ELR (cell line): Measurements from ENCODE around the gene STT3A.
A peak's percentile ranks its signal among the peaks of the same experiment; 100 is the strongest.

Source experiments
- DNase-seq: peaks from one replicate; pipeline ENCODE4 v3.0.0-alpha.2; 2015; ENCODE audit warnings: low read depth

The STT3A gene

DNA sequence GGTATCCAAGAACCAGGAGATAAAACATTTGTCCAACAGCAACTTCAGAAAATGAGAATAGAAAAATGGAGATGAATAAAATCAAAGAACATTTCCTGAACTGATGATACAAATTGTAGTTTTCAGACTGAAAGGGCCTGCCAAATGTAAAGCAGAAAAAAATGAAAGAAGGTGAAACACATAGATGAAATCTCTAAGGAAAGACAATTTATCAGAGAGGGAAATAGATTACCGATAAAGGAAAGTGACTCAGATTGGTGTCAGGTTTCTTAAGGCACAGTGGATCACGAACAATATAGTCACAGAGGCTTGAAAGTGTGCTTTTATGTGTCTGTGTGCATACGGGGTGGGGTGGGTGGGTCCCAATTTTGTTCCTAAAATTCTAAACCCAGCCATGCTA is 4.1 kb upstream of the STT3A start:
- DNase-seq = peak; percentile 56

DNA sequence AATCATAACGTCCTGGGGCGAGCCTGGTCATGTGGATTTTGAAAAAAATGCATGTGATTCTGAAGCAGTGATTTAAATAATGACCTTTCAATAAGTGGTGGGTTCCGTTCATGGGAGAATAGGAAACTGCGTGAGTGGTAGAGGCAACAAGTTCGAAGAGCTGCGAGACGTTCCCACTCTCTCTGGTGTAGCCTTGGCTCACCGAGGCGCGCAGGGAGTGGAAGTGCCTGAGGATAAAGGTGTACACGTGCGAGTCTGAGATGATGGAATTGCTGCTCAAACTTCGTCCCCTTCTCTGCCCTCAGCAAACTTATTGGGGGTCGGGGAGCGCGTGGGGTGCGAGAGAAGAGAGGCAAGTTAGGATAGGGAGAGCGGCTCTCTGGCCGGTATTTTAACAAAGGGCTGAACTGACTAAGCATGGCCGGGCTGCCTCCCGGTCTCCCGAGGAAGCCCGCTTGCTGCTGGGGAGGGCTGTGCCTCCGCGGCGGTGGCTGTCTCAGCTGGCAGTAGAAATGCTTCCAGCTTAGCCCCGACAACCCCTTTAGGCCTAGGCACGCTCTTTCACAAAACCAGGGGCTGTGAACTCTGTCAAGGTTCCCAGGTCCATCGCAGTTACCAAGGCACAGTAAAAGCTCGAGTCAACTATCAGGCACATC is 875 bp upstream of the STT3A start:
- peak; percentile 54 for DNase-seq

DNA sequence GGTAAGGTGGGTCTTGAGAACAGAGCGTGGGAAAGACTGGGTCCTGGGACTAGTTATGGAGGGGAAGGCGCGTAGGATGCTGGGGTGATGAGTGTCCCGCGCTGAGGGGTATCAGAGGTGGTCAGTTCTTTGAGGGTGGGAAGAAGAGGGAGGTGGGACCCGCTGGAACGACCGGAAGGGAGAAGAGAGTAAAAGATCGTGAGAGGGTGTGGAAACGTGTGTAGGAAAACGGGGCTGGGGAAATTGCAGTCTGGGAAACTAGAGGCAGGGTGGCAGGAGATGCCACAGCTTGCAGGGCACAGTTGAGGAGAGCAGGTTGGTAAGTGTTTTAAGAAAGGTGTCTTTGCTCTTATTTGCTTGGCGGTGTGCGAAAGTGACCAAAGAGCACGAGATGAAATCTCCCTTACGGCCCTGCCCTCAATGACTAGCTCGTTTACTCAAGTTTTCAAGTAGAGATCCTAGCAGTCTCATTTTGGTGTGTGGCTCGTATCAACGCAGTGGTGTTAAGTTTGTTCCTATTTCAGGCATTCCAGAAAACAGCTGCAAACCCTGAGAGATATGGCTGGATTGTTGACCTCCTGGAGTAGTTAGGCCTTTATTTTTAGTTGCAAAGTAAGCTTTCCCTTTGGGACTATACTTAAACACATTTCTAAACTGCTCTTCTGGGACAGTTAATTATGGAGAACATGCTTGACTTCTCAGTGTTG is 615 bp downstream of the STT3A start:
- DNase-seq = peak; percentile 74

DNA sequence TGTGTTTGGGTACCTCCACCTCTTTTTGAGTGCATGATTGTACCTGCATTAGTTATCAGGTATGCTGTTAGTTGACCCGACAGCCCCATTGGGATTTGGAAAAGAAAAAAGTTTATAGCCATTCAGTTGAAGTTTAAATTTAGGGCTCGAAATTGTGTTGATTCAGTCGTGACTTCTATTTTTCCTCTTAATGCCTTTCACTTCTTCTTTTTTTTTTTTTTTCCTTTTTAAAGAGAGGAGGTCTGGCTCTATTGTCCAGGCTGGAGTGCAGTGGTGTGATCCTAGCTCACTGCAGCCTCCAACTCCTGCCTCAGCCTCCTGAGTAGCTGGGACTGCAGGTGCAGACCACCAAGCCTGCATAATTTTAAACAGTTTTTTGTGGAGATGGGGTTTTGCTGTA is 2.3 kb downstream of the STT3A start:
- no peak for DNase-seq

DNA sequence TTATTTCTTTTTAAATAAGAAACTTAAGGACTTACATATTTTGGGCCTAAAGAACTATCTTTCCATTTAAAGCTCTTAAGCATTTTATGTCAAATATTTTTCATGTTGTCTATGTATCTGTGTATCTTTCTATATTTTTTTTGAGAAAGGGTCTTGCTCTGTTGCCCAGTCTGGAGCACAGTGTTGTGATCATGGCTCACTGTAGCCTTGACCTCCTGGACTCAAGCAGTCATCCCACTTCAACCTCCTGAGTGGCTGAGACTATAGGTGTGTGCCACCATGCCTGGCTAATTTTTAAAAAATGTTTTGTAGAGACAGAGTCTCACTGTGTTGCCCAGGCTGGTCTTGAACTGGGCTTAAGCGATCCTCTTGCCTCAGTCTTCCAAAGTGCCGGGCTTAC is 8.0 kb downstream of the STT3A start:
- DNase-seq = no peak

DNA sequence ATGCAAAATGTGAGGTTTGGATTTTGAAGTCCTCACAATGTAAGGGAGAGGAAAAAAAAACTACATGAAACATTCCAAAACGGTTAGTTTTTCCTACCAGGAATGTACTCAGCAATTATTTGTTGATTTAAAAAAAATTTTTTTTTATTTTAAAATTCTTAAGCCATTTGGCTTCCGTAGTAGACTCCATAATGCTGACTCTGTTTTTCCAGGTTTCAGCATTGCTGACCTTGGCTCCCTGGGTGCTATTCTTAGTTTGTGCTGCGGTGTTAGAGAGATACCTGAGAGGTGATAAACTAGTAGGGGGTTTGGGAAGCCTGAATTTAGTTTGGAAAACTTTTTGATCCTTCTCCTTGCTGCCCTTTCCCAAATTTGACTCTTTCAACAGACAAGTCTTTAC is 10.6 kb downstream of the STT3A start:
- DNase-seq = no peak

DNA sequence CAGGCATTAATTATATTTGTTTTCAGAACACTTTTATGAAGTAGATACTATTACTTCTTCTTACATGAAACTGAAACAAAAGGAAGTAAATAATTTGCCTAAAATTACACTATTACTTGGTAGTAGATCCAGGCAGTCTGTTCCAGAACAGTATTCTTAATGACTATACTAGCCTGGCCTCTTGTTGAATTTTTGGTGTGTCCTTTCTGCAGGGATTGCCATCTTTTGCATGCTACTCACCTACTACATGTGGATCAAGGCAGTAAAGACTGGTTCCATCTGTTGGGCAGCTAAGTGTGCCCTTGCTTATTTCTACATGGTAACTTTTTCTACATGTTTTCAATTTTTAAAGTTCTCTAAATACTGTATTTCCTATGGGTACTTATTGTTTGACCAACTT is 12.8 kb downstream of the STT3A start:
- DNase-seq = no peak

DNA sequence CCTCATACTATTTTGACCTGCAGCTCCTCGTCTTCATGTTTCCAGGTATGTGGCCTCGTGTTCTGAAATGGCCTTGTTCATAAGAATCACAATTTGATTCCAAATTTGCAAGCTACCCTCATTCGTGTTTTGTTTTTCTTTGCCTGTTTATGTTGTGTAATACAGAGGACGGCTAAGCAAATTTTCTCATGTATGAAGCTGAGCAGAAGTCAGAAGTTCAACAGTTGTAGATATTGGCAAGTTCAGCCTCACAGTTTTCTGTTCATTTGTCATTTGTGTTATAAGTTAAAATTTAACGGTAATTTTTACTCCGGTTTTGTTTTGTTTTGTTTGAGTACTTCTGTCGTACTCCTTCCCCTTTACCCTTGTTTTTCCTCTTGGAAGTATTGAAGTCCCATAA is 16.9 kb downstream of the STT3A start:
- DNase-seq = no peak

DNA sequence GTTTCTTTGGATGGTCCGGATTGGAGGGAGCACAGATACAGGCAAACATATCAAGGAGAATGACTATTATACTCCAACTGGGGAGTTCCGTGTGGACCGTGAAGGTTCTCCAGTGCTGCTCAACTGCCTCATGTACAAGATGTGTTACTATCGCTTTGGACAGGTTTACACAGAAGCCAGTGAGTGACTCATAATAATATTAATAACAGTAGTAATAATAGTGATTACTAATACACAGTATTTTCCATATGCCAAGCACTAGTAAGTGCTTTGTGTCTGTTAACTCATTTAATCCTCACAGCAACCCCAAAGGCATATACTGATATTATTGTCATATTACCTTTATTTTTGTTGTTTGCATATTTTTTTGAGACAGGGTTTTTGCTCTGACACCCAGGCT is 25.7 kb downstream of the STT3A start:
- DNase-seq = no peak

DNA sequence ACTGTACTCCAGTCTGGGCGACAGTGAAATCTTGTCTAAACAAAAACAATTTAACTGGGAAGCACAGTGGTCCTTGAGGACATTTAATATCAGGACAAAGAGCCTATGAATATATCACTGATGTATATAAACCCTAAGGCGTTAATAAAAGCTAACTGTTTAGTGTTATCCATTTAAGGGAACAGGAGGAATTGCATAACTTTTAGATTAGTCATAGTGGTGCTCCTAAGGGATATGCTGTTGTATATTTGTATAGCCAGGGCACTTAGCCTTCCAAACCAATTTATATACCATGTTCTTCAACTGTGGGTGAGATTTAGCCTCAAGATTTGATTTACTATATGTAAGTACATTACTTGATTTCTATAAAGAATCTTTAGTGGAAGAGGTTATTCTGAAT is 29.3 kb downstream of the STT3A start:
- DNase-seq = peak; percentile 86

DNA sequence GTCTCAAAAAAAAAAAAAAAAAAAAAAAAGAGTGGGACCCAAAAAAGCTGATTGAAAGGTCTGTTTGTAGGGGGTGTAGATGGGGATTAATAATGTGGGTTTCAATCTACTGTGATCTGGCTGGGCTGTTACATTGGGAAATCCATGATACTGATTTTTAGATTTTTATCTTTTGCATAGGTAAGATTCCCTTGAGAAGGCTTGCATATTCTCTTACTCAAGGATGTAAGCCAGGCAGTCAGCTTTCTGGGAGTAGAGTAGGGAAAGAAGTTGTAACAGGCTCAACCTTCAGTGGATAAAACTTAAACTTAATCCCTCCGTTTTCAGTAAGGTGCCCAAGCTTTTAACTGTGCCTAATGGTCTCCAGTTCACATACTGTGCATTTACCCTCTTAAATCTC is 30.4 kb downstream of the STT3A start:
- DNase-seq = no peak

DNA sequence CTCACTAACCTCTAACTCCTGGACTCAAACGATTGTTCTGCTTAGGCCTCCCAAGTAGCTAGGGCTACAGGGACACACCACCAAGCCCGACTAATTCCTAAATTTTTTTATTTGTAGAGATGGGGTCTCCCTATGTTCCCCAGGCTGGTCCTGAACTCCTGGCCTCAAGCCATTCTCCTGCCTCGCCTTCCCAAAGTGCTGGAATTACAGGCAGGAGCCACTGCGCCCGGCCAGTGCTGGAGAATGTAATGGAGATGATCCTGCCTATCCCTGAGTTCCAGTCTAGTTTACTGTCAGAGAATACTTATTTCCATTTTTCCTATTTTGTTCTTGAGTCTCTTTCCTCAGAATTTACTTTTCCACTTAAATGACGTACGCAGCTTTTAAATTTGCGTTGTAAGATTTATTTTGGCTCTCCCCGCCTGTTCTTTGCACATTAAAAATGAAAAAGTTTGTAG is 32.1 kb downstream of the STT3A start, which contains the start of gene CHEK1:
CHEK1 (plus strand) TSS at position 408 of the 458 bp plus-strand sequence. CDS start 1,606 bp downstream, outside the sequence.
- no peak for DNase-seq

DNA sequence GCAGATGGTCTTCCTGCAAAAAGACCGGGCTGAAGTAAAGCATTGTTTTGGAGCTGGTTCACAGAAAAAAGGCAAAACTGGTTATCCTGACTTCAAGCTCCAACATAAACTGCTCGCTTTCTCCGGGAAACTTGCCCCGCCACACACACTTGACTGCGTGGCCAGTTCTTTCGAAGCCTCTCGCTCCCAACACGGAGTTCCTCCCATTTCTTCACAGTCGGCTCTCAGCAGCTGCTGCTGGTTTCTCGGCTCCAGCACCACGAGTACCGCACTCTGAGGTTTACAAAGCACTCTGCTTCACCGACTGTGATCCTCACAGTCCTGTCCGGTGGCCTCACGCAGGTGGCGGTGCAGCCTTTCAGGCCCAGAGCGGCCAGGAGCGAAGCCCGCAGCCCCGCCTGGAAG is 32.6 kb downstream of the STT3A start:
- no peak for DNase-seq

DNA sequence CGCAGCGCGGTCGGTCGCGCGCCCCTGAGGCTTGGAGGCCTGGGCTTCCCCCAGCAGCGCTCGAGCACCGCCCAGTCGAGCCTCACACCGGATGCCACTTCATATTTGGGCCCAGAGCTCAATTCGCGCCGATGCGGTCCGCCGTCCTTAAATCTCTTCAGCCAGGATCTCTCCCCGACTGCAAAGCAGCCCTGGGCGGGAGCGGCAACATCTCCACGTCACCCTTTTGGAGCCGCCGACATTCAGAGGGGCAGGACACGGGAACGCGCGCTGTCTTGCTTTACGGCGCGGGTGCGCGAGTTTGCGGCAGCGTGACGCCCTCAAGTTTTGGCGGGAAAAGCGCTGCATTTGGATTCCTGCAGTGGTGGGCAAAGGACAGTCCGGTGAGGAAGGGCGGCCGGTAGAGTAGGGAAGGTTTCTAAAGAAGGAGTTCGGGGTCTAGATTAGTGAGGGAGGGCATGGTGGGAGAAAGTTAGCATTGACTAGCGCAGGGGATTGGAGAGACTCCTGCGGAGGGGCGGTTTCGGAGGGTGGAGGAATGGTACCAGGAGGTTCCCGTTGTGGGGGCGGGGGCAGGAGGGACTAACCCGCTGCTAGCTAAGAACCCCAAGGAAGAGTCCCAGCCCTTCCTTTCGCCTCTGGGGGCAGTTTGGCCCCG is 33.1 kb downstream of the STT3A start:
- peak; percentile 95 for DNase-seq

DNA sequence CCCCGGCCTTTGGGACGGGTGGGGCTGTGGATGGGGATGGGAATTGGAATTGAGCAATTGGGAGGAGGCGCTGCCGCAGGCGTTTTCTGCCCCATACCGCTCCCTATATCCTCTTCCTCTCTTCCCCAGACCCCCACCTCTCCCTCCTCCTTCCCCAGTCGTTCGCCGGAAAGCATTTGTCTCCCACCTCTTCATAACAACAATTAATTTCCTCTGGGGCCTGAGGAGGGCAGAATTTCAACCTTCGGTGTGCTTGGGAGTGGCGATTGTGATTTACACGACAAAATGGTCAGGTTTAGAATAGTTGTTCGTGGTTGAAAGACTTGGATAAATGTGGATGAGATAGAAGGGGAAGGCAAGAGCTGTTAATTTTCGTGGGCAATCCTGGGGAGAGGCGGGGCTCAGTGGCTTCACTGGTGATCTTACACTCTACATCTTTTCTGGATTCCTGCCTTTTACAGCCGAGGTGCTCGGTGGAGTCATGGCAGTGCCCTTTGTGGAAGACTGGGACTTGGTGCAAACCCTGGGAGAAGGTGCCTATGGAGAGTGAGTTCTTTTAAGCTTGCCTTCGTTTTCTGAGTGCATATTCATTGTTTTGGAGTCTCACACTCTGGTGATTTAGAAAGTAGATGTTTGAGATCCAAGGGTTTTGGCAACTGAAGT is 33.8 kb downstream of the STT3A start:
- DNase-seq = peak; percentile 96

DNA sequence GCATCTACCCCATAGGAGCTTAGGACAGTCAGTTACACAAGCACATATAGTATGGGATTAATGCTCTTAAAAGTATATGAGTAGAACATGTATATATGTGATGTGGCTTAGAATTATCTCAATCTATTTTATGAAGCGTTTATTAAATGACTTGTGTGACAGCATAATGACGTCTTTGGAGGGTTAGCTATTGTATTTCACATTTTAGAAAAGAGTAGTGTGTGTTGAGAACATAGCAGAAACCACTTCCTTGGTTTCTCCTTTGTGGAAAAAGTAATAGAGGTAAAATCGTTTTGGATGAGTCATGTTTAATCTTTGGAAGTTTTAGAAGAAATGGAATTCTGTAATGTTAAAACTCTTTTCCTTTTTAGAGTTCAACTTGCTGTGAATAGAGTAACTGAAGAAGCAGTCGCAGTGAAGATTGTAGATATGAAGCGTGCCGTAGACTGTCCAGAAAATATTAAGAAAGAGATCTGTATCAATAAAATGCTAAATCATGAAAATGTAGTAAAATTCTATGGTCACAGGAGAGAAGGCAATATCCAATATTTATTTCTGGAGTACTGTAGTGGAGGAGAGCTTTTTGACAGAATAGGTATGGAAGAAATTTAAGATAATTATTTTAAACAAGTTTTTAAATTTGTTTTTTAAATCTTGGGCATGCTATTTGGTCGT is 34.7 kb downstream of the STT3A start:
- DNase-seq = peak; percentile 26

DNA sequence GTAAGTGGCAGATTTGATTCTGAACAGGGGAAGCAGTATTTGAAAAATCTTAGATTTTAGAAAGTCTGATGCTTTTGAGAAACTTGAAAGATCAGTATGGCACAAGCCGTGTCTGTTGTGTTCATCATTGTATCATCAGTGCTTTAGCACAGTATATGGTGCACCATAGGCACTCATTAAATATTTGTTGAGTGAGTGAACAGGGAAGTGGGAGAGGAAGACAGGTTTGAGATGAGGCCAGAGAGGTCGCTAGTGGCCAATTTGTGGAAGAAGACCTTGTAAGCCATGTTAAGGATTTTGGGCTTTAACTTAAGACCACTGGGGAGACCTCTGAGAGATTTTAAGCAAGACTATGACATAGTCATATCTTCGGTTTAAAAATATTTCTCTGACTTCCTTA is 45.2 kb downstream of the STT3A start:
- peak; percentile 12 for DNase-seq

DNA sequence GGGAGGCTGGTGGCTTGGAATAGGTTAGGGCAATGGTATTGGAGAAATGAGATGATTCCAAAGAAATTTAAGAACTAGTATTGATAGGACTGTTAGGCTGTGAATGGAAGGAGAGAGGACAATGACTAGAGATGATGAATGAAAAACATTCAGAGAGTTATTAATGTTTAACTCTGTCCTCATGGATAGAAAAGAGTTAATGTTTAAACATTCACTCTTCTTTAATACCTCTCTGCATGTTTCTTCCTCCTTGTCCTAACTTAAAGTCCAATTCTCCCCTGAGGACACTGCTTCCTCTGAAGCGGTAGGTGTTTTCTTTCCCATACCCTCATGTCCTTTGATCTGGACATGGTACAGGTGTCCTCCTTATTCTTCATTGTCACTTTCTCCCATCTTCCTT is 45.7 kb downstream of the STT3A start:
- no peak for DNase-seq

DNA sequence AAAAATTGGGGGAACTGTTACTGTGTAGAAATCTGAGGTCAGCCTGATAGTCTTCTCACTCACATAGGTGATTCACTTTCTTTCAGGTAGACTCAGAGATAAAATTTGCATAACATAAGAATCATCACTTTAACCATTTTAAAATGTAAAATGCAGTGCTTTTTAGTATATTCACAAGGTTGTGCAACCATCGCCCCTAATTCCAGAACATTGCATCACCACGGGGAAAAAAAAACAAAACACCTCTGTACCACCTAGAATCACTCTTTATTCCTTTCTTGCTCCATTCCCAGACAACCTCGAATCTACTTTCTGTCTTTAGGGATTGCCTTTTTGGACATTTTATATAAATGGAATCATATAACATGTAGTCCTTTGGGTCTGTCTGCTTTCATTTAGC is 53.2 kb downstream of the STT3A start:
- DNase-seq = no peak

DNA sequence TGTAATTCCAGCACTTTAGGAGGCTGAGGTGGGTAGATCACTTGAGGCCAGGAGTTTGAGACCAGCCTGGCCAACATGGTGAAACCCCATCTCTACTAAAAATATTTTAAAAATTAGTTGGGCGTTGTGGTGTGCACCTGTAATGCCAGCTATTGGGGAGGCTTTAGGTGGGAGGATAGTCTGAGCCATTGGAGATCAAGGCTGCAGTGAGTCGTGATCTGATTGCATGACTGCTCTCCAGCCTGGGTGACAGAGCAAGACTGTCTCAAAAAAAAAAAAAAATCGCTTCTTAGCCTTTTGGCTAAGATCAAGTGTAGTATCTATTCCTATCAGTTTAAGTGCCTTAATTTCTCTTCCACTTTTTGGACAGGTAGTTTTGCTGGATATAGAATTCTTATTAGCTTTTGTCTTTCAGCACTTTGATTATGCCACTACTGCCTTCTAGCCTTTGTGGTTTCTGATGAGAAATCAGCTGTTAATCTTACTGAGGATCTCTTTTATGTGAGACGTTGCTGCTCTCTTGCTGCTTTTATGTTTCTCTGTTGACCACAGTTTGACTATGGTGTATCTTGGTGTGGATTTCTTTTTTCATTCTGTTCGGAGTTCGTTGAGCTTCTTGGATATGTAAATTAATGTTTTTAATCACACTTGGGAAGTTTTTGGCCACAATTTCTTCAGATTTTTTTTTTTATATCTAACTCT is 57.0 kb downstream of the STT3A start:
- no peak for DNase-seq

DNA sequence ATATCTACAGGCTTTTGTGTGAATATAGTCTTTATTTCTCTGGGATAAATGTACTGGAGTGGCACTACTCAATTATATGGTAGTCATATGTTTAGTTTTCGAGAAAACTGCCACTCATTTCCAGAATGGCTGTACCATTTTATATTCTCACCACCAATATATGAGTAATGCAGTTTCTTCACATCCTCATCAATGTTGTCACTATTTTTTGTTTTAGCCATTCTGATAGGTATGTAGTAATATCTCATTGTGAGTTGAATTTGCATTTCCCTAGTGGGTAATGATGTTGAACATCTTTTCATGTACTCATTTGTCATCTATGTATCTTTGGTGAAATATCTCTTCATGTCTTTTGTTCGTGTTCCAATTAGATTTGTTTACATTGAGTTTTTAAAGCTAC is 70.0 kb downstream of the STT3A start:
- DNase-seq = no peak

DNA sequence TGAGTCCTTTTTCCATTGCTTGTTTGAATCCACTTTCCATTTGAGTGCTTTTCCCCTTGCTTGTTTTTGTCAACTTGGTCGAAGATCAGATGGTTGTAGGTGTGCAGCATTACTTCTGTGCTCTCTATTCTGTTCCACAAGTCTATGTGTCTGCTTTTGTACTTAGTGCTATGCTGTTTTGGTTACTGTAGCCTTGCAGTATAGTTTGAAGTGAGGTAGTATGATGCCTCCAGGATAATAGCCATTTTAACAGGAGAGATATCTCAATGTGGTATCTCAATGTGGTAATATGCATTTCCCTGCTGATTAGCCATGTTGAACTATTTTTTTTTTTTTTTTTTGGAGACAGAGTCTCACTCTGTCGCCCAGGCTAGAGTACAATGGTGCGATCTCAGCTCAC is 71.3 kb downstream of the STT3A start:
- peak; percentile 18 for DNase-seq
